Kidney (tissue), 14 donors: ENCODE data around the gene TMEM183A. TPM values are rescaled to one million over a fixed set of nuclear protein-coding genes. Genes with fewer than 3 reads are reported as not detected.

ENCODE experiments used
- DNase-seq, 5 donors: peaks; one replicate each; pipeline ENCODE4 v3.0.0-alpha.2; 2013 to 2020
- FAIRE-seq: peaks from 2 replicates; lab custom pipeline; 2012; peaks lifted over from hg19 to GRCh38; lab: Jason Lieb, UNC
- H3K27ac ChIP-seq, 2 donors: one replicate each; pipeline ENCODE4 v1.7.0; 2013; ENCODE audit warnings: low read depth in 2 of 2, low read length in 2 of 2, inconsistent platforms in 1 of 2
- H3K27me3 ChIP-seq: one replicate; pipeline ENCODE4 v1.7.1; 2013; ENCODE audit warnings: low read length, inconsistent platforms; ENCODE audit not compliant: control insufficient read depth, insufficient read depth
- H3K36me3 ChIP-seq, 3 donors: one replicate each; pipeline versions ENCODE4 v1.7.0 to v1.7.1; 2013; ENCODE audit warnings: low read length in 3 of 3, control low read depth in 1 of 3, inconsistent platforms in 1 of 3; ENCODE audit not compliant: insufficient read depth in 3 of 3, control insufficient read depth in 2 of 3
- H3K4me1 ChIP-seq, 3 donors: one replicate each; pipeline versions ENCODE4 v1.7.0 to v1.7.1; 2013; ENCODE audit warnings: low read length in 3 of 3, inconsistent platforms in 1 of 3, low read depth in 1 of 3; ENCODE audit not compliant: control insufficient read depth in 2 of 3, insufficient read depth in 2 of 3
- H3K4me3 ChIP-seq, 3 donors: one replicate each; pipeline versions ENCODE4 v1.7.0 to v1.8.1; 2013; ENCODE audit warnings: low read length in 3 of 3, control low read depth in 1 of 3, inconsistent platforms in 1 of 3
- H3K9ac ChIP-seq, 3 donors: one replicate each; pipeline versions ENCODE4 v1.7.0 to v1.7.1; 2013; ENCODE audit warnings: low read length in 3 of 3, control low read depth in 1 of 3, inconsistent platforms in 1 of 3
- H3K9me3 ChIP-seq, 3 donors: one replicate each; pipeline versions ENCODE4 v1.7.0 to v1.7.1; 2013; ENCODE audit warnings: low read length in 3 of 3, control low read depth in 1 of 3, inconsistent platforms in 1 of 3; ENCODE audit not compliant: control insufficient read depth in 2 of 3, insufficient read depth in 1 of 3
- intact Hi-C: fragments of 100-400 bp; cut with DNase I; formaldehyde crosslinking; loops from one replicate; pipeline ENCODE4 v1.11.1; 2022
- polyA plus RNA-seq: library from polyadenylated mRNA; stranded (reverse); fragments of 350-450 nt; fragmentation: Illumina TruSeq; extraction: RNeasy Lipid Tissue Mini Kit (QIAGEN cat#74804); gene quantifications from one replicate; pipeline ENCODE4 v1.2.3, GENCODE V29; 2014; ENCODE audit warnings: low read depth, low replicate concordance; ENCODE audit not compliant: insufficient read depth
- total RNA-seq: library from RNA; stranded (reverse); fragmentation: NEBNext Ultra II Directional; extraction: Animal tissue kit (Norgen Biotek cat#: 25700); gene quantifications from one replicate; pipeline ENCODE4 v1.2.1, GENCODE V29; 2021
- TF ChIP-seq, protein P1 (sequence below): IDR thresholded peaks from 3 replicates; pipeline ENCODE4 v1.5.1; 2012; ENCODE audit warnings: mild to moderate bottlenecking, moderate library complexity, borderline replicate concordance; ENCODE audit not compliant: insufficient read depth; ENCODE audit errors: extremely low read depth
- donor health status: control.
- donor health status: control.
- donor health status: control.
- donor health status: control.
- donor health status: control.
- donor health status: DM: yes; HTN: yes; CAD: no.
- donor health status: Normal renal cell carcinoma (clear cell type).

The TMEM183A gene
- total and polyA plus RNA-seq, 2 donors from 2014 or later = 47.5 to 47.9 TPM

GRCh38 chr1:202972046-202972445, 35.1 kb upstream of the TMEM183A start:
- H3K4me1 ChIP-seq = peaks cover 0 to 11% (median 8%) of the 10 kb centered on the region in 3 donors
- H3K27me3 ChIP-seq = no peaks in the 10 kb centered on the region
- DNase-seq (no peak), FAIRE-seq (no peak)
- no peaks in the 10 kb centered on the region for H3K9me3 ChIP-seq
- intact Hi-C loops = no loop called here
- no peak overlapping the region for H3K27ac ChIP-seq
- H3K36me3 ChIP-seq = no peaks in the 10 kb centered on the region
- TF ChIP-seq, protein P1, sequence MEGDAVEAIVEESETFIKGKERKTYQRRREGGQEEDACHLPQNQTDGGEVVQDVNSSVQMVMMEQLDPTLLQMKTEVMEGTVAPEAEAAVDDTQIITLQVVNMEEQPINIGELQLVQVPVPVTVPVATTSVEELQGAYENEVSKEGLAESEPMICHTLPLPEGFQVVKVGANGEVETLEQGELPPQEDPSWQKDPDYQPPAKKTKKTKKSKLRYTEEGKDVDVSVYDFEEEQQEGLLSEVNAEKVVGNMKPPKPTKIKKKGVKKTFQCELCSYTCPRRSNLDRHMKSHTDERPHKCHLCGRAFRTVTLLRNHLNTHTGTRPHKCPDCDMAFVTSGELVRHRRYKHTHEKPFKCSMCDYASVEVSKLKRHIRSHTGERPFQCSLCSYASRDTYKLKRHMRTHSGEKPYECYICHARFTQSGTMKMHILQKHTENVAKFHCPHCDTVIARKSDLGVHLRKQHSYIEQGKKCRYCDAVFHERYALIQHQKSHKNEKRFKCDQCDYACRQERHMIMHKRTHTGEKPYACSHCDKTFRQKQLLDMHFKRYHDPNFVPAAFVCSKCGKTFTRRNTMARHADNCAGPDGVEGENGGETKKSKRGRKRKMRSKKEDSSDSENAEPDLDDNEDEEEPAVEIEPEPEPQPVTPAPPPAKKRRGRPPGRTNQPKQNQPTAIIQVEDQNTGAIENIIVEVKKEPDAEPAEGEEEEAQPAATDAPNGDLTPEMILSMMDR = no peak
- H3K9ac ChIP-seq = no peak overlapping the region
- no peak overlapping the region for H3K4me3 ChIP-seq

DNA sequence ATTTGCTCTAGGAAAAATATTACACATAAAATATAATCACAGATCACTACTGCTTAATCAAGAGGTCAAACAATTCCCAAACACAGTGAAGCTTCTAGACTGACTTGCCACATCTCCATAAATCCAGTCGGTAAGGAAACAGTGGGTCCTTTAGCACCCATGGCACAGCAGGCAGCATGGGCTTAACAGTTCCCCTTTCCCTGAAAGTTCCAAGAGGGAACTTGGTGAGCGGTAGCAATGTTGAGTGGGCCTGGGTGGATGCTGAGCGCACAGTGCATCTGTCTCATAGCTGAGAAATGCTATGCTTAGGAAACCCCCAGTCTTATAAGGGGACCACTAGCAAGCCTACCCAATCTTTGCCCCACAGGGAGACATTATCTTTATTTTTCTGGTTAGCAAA, 32.3 kb upstream of the TMEM183A start:
- FAIRE-seq (no peak), DNase-seq (no peak)
- no peaks in the 10 kb centered on the region for H3K4me1 ChIP-seq
- H3K4me3 ChIP-seq = no peak overlapping the region
- intact Hi-C loops = no loop called here
- H3K27ac ChIP-seq = no peak overlapping the region
- TF ChIP-seq, protein P1 = no peak
- no peaks in the 10 kb centered on the region for H3K36me3 ChIP-seq
- no peaks in the 10 kb centered on the region for H3K9me3 ChIP-seq
- H3K9ac ChIP-seq = no peak overlapping the region
- H3K27me3 ChIP-seq = no peaks in the 10 kb centered on the region

DNA sequence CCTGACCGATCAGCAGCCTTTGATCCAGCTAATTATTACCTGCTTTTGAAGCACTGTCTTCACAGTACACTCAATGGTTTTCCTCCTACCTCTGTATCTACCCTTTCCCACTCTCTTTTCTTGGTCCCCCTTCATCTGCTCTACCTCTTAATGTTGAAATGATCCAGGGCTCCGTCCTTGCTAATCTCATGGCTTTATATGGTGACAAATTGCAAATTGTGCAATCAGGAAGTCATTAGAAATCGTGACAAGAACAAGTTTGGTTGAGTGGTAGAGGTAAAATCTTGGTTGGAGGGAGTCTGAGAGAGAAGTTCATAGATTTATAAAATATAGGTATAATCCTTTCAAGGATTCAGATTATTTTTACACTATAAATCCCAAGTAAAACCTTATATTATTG, 30.5 kb upstream of the TMEM183A start:
- no peak overlapping the region for H3K4me3 ChIP-seq
- intact Hi-C loops = no loop called here
- no peak overlapping the region for H3K27ac ChIP-seq
- FAIRE-seq (no peak), DNase-seq (no peak)
- no peak overlapping the region for H3K9ac ChIP-seq
- H3K36me3 ChIP-seq = no peaks in the 10 kb centered on the region
- TF ChIP-seq, protein P1 = no peak
- no peaks in the 10 kb centered on the region for H3K9me3 ChIP-seq
- no peaks in the 10 kb centered on the region for H3K4me1 ChIP-seq
- no peaks in the 10 kb centered on the region for H3K27me3 ChIP-seq

- DNase-seq (no peak), FAIRE-seq (no peak)
- no peak overlapping the region for H3K4me3 ChIP-seq
- H3K27me3 ChIP-seq = no peaks in the 10 kb centered on the region
- H3K9me3 ChIP-seq = no peaks in the 10 kb centered on the region
- no peak overlapping the region for H3K9ac ChIP-seq
- H3K27ac ChIP-seq = no peak overlapping the region
- intact Hi-C loops = no loop called here
- TF ChIP-seq, protein P1 = no peak
- no peaks in the 10 kb centered on the region for H3K36me3 ChIP-seq
- no peaks in the 10 kb centered on the region for H3K4me1 ChIP-seq
Measured at GRCh38 chr1:202979459-202979858, 27.7 kb upstream of the TMEM183A start.
